GM12873 (cell line): Measurements from ENCODE around the gene MCCC1.
A peak's percentile ranks its signal among the peaks of the same experiment; 100 is the strongest.

Experiments
- CTCF ChIP-seq: IDR thresholded peaks from 2 replicates; pipeline ENCODE4 v1.5.1; 2012; ENCODE audit warnings: low read depth, mild to moderate bottlenecking, moderate library complexity, low read length, control low read depth; ENCODE audit not compliant: insufficient read depth; ENCODE audit errors: missing control alignments

Gene MCCC1

GRCh38 chr3:183098536-183099025 is 715 bp downstream of the MCCC1 start:
- TF ChIP-seq CTCF = no peak

GRCh38 chr3:183094711-183095110 is 4.6 kb downstream of the MCCC1 start:
- TF ChIP-seq CTCF = no peak

GRCh38 chr3:183092256-183092655 is 7.0 kb downstream of the MCCC1 start:
- no peak for TF ChIP-seq CTCF

- TF ChIP-seq CTCF = no peak
Measured at GRCh38 chr3:183087184-183087583, 12.1 kb downstream of the MCCC1 start.

GRCh38 chr3:183085634-183086390 is 13.5 kb downstream of the MCCC1 start:
- TF ChIP-seq CTCF = peak; percentile 60

- TF ChIP-seq CTCF = no peak
Measured at GRCh38 chr3:183082355-183082915, 16.9 kb downstream of the MCCC1 start.

GRCh38 chr3:183081459-183082183 is 17.7 kb downstream of the MCCC1 start:
- TF ChIP-seq CTCF = no peak
